ENCODE measurements around the gene SETD6.

SETD6 gene

DNA sequence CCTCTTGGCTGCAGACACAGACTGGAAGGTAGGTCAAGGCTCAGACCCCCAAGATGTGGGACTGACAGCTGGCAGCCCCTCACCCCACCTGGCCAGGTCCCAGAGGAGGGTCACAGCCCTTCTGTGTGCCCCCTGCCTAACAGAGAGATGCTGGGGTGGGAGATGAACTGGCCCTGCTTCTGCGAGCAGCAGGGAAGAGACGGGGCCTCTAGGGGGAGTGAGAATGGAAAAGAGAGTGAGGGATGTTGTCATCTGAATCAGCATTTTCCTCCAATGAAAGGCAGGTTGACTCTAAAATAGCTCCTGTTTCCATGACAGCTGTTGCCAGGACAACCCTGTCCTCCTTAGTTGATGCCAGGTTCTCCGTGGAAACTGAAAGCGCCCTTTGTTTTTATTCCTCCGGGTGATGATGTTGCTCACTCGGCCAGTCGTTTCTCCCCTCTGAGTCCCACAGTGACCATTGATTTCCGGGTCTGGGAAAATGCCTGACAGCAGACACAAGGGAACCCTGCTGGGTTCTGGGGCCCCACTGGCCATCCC is 20.3 kb upstream of the SETD6 start:
- DNase-seq: peak; percentile 80

DNA sequence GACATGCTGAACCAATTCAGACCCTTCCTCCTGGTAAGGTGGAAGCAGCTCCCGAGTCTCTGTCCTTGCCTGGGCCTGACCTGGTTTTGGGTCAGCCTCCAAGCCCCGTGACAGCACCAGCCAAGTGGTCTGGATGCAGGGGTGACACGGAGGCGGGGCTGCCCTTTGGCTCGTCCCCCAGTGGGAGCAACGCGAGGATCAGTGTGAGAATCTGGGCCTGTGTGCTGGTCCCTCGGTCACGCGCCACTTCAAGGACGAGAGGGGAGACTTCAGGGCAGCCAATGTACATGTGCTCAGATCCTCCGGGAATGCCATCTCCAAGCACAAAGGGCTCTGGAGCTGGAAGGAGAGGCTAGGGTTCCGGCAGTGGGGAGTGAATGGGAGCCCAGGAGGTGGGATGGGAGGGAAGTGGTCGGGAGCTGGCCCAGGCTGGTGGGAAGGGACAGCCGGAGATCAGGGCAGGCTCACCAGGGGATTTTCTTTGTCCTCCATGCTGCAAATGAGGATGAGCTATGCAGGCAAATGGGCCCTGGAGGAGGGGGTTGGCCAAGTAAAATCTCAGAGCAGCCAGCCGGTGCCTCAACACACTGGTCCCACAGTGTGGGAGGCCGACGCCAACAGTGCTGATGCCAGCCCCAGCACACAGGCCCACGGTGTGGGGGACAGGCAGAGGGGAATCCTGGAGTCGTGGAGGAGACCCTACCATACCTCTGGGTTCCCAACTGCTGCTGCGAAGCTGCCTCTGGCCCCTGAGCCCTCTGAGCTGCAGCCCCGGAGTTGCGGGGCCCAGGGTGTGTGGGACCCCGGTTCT is 19.6 kb upstream of the SETD6 start:
- DNase-seq: peak; percentile 41

DNA sequence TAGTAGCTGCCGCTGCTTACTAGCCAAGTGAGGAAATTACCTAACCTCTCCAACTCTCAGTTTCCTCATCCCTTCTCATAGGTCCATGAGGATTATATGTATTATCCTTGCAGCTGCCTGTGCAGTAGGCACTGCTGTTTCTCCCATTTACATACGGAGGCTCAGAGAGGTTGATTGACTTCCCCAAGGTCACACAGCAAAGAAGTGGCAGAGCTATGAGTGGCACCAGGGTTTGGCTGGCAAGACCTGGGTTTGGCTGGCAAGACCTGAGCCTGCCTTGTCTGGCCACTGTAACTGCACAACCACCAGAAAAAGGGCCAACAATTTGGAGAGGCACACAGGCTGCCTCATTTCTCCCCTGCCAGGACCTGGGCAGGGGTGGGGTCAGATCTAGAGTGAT is 17.8 kb upstream of the SETD6 start:
- DNase-seq: no peak

DNA sequence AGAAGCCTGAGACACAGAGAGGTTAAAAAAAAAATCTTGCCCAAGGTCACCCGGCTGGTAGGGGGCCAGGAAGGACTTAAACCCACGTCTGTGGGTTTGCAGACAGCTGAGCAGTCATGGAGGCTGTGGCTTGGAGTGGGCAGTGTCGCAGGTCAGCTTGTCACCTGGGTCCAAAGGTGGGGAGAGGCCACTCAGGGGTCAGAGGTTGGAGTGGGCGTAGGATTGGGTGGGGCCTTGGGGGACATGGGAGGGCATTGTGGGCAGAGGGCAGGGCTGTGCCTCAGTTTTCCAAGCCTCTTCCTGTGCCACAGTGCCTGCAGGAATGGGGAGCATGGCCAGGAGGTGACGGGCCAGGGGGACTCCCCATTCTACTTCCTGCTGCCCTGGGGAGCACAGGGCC is 17.4 kb upstream of the SETD6 start:
- no peak for DNase-seq

DNA sequence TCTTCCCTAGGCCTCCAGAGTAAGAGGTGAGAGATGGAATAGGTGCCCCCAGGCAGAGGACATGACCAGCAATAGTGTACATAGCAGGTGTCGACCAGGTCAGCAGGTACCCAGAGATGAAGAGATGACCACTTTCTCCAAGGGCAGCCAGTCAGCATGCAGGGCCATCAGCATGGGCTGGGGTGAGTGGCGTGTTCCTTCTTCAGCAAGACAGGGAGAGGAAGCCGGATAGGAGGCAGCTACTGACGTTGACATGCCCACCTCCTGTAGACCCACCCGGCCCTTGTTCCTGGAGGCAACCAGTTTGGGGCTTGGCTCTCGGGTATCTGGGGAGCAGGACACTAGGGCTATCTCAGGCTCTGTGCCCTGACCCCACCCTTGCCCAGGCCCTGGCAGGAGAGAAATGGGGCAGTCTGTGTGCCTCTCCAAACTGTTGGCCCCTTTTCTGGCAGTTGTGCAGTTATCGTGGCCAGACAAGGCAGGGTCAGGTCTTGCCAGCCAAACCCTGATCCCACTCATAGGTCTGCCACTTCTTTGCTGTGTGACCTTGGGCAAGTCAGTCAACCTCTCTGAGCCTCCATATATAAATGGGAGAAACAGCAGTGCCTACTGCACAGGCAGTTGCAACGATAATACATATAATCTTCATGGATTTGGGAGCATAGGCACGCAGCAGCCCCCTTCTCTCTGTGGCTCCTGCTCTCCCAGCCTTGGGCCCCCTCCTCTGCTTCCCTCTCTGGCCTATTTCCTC is 16.8 kb upstream of the SETD6 start:
- DNase-seq: no peak

DNA sequence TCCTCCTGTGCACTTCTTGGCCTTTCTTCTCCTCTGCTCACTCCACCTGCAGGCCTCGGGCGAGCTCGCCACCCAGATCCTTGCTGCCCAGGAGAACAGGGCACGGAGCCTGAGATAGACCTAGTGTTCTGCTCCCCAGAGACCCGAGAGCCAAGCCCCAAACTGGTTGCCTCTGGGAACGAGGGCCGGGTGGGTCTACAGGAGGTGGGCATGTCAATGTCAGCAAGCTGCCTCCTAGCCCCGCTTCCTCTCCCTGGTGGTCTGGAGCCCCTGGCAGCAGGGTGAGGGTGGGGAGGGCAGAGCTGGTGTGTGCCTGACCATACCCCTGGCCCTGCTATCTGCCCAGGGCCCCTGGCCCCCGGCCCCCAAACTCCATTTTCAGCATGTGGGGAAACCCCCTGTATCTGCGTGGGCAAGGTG is 16.2 kb upstream of the SETD6 start:
- no peak for DNase-seq

DNA sequence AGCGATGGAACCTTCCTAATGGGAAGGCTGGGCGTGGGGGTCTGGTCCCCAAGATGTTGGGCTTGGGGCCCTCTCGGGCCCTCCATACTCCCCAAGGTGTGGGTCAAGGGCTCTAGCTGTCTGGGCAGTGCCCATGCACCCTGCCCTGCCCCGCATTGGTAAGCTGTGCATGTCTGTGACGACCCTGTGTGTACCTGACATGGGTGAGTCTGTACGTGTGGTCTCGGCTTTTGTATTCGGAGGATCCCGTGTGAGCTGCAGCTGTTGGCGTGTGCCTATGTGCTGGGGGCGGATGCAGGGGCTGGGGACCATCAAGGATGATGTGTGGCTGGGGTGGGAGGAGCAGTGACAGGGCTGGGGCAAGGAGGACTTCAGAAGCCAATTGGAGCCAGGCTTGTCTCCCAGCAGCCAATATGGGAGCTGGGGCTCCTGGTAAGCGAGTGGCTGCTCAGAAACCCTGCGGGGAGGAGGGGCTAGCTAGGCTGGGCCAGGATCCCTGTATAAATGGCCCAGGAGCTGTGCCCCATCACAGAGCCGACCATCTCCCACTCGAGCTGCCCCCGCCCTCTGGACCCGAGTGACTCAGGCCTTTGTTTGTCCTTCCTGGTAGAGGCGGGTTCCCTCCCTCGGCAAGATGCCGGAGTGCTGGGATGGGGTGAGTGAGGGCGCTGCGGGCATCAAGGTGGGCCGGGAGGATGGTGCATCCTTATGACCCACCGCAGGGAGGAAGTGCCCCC is 15.5 kb upstream of the SETD6 start, which contains the start of gene NDRG4:
TSS of gene NDRG4 (plus strand) at position 529 of the 737 bp plus-strand sequence. CDS start at position 635, 106 bp downstream.
- DNase-seq: no peak

DNA sequence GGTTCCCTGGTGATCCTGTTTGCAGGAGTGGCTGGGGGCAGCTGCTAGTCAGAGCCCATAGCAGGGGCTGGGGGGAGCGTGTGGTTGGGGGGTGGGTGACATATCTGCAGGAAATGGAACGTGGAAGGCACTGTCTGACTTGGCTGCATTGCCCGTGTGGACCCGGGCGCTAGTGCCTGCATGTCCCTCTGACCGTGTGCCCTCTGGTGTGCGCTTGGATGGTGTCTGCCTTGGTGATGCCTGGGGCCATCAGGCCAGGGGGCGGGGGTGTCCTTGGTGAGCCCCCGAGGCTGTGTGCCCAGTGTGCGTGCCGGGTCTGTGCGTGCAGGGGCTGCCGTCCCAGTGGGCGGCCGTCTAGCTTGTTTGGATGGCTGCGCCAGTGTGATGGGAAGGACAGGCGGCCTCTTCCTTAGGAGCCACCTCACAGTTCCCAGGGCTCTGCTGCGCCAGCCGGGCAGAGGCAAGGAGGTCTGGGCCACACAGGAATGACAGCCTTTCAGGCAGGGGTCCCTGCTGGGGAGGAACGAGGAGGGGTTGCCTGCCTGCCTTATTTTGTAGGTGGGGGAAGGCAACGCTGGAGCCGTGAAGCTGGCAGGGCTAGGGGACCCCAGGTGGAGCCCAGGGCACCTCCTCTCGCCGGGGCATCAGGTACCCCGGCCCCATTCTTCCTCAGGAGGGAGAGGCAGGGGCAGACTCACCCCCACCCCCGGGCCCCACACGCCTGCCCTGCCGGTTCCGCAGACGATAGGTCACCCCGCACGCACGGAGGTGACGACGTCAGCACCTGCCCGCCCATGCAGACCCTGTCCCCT is 14.7 kb upstream of the SETD6 start:
- DNase-seq: peak; percentile 61

DNA sequence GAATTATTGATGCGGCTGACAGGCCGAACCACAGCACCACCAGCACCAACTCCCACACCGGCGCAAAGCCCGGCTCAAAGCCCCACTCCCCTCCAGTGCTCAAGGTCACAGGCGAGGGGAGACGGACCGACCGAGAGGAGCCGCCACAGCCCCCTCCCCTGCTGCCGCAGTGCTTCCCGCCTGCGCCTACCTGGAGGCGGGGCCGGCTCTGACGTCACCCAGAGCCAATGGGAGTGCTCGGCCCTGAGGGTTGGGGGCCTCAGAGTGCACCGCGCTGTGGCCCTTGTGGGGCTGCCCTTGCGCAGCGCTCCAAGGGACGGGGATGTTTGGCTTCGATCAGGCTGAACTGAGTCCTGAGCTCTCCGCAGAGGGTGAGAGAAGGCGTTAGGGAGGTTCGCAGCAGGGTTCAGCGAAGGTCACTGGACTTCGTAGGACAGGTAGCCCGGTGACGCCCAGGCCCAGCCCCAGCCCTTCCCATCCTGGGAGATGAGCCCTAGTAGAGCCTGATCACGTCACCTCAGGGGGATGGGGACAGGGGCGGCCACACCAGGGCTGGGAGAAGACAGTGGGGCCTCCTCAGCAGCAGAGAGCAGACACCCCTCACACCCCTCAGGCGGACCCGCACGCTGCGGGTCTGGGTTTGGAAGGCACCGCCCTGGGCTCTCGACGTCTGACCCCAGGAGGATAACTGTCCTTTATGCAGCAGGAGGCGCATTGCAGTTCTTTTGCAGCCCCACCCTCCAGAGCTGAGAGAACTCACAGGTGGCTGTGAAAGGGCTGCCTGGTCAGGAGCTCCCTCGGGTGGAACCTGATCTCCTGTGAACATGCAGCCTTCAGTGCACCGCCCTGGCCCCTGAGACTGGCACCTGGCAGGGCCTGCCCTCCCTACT is 13.8 kb upstream of the SETD6 start:
- DNase-seq: peak; percentile 79

DNA sequence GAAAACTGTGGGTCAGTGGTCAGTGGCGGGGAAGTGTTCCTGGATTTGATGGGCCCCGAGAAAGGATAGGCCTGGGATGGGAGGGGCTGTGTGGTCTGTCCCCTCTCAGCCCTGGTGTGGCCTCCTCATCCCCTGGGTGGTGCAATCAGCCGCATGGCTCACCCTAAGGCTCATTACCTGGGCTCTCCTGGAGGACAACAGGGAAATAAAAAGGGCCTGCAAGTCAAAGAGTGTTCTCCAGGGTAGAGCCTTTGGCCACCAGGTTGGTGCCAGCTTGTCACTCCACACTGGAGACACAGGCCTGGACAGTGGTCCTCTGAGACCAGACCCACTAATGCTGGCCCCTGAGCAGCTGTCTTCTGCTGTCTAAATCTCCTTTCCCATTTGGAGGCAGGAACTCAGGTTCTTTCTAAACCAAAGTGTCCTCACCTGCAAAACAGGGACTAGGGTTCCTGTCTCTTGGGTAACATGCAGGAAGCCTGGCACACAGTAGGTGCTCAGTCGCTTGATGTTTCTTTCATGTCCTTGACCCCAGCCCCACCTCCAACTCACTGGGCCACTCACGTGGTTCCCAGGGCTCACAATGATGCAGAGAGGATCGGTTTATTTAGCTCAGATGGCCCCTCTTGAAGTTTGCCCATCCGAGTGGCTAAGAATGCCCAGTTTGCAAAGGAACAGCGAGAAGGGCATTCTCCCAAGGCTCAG is 12.9 kb upstream of the SETD6 start:
- DNase-seq: peak; percentile 50

DNA sequence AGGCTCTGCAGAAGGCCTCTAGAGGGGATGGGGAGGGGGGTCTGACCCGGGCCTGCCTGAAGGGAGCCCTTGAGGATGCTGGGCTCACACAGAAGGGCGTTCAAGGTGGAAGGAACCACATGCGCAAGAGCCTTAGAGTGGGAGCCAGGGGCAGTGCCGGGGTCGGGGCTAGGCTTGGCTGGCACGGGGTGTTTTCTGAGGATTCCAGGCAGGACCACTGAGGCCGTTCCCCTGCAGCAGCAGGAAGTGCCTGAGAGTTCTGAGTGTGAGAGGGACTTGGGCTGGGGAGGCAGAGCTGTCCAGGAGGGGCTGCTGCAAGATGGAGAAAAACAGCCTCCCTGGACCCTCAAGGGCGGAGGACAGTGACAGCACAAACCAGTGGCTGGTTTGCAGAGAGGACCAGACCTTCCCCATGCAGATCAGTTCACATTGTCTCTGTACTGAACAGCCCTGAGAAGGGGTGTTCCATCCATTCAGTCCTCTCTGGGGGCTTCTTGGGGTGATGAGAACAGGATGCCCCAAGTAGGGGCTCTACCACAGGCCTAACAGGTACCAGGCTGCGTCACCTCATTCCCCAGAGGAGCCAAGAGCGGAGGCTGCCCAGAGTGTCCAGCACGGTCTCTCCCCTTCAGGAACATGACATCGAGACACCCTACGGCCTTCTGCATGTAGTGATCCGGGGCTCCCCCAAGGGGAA is 12.0 kb upstream of the SETD6 start:
- peak; percentile 58 for DNase-seq

DNA sequence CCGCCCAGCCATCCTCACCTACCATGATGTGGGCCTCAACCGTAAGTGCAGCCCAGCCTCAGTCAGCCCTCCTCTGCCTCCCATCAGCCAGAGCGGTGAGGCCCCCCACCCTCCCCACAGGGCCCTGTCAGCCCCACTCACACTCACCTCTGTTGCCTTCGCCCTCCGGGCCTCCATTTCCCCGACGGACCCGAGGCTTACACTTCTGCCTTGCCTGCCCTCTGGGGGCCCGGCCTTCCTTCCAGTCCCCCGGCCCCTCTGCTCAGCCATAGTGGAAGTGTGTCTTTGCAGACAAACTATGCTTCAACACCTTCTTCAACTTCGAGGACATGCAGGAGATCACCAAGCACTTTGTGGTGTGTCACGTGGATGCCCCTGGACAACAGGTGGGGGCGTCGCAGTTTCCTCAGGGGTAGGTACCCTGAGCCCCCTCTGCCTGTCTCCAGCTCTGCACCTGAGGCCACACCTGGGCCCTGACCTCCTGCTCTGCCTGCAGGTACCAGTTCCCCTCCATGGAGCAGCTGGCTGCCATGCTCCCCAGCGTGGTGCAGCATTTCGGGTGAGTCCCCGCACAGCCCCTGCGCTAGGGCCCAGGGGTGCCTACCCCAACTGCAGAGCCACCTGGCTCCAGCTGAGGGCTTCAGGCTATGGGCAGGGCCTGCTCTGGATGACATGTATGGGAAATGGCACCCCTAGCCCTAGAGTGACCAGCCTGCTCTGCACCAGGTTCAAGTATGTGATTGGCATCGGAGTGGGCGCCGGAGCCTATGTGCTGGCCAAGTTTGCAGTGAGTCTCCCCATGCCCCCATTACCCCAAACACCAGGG is 11.2 kb upstream of the SETD6 start:
- peak; percentile 58 for DNase-seq

DNA sequence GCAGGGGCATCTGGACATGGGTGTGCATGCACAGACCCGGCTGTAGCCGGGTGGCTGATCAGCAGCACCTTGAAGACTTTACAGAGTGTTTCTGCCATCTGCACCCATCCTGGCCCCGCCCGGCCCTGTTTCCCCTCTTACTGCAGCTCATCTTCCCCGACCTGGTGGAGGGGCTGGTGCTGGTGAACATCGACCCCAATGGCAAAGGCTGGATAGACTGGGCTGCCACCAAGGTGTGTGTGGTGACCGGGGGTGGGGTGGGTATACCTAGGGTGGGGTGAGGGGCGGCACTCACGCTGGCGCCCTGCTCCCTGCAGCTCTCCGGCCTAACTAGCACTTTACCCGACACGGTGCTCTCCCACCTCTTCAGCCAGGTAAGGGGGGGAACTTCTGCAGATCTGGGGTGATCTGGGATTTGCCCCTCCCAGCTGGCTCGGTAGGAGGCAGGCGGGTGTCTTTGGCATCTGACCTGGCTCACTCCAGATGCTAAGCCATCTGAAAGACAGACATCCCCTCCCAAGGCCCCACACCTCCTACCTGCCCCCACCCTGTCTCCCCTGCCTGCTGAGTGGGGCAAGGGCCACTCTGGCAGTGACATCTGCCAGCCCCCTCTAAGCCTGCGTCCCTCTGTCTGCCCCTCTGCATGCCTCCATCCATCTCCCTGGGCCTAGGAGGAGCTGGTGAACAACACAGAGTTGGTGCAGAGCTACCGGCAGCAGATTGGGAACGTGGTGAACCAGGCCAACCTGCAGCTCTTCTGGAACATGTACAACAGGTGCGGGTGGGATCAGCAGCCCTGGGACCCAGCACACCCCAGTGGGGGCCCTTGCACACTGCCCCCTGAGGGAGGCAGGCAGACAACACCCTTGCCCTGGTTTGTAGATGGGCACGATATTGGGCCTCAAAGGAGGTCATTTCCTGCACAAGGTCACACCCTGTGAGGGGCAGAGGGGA is 8.8 kb upstream of the SETD6 start:
- DNase-seq: peak; percentile 60

DNA sequence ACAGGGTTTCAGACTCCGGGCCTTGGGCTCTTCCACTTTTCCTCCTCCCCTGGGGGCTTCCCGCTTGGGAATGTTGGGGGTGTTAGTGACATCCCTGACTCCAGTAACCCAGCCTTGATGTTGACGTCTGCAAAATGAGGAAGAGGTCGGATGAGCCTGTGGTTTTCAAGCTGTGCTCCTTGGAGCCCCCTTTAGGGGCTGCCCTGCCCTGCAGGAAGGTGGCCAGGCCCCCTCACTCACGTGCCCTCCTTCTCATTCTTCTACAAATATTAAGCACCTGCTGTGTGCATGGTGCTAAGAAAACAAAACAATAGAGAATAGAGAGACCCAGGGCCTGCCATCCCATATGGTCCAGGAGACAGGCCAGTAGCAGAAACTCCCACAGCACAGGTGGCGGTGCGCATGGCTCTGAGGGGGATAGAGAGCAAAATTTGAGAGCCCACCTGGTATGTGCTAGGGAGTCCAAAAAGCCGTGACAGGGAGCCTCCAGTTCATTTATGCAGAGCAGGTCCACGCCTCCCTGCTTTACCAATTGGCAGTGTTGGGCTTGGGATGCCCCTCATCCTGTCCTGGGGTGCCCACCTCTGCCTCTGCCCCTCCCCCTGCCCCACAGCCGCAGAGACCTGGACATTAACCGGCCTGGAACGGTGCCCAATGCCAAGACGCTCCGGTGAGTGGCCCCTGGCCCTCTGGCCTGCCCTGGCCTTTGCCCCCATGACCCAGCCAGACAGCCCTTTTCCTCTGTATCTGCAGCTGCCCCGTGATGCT is 7.9 kb upstream of the SETD6 start:
- DNase-seq: peak; percentile 53

DNA sequence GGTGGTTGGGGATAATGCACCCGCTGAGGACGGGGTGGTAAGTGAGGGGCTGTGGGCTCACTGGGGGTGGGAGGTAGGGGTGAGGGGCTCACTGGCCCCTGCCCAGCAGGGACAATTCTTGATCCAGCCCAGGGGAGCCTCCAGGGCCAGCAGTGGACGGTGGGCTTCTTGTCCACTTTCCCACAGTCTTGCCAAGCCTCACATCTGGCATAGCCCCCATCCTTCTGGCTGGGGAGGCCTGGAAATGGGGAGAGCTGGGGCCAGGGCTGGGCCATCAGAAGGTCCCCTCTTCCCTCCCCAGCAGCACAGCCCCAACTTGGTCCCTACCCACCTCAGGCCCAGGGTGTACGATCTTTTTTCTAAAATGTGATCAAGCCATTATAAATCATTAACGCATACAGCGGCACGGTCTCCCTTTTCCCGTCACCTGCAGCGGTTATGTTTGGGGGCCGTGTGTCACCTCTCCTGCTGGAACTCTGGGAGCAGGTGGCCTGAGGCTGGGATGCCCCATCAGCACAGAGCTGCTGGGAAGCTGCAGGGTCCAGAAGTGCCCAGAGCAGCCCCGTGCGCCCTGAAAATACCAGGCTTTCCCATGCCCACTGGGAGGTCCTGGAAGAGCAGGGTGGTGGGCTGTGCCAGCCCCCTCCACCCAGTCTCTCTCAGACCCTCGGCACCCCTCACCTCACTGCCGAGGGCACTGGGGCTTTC is 7.2 kb upstream of the SETD6 start:
- DNase-seq: peak; percentile 42

DNA sequence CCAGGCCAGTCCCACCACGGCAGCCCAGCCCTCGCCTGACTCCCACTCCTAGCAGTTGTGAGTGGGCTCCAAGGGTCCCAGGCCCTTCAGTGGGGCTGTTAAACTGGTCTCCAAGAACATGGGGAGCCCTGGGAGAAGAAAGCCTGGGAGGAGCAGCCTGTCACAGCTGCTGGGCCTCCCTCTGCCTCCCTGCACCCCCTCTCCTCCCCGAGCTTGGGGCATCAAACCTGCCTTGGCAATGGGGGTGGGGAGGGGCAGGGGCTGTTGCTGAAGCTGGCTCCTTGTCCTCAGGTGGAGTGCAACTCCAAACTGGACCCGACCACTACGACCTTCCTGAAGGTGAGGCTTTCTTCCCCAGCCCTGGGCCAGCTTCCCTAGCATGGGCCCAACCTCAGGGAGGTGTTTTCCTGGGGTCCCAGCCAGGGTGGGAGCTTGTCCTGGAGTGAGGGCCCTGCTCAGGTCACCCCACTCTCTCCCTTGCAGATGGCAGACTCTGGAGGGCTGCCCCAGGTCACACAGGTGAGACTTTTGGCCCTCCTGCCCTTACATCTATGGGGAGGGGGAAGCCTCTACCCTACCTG is 6.6 kb upstream of the SETD6 start:
- peak; percentile 54 for DNase-seq
